Fibroblast of lung (primary cell): ENCODE data around the gene TTBK2. TPM values are rescaled to one million over a fixed set of nuclear protein-coding genes. Genes with fewer than 3 reads are reported as not detected.

ENCODE experiments used
- DNase-seq, 2 donors: peaks; one replicate each; pipeline versions ENCODE4 v3.0.0 to v3.0.0-alpha.2; 2010; ENCODE audit warnings: low read depth in 2 of 2
- H2AFZ ChIP-seq: 2 replicates; pipeline ENCODE4 v1.5.1; 2012; ENCODE audit warnings: low read length, control low read depth, inconsistent platforms
- H3K27ac ChIP-seq: 2 replicates; pipeline ENCODE4 v1.5.1; 2011; ENCODE audit warnings: low read length, control low read depth; ENCODE audit not compliant: insufficient read depth
- H3K27me3 ChIP-seq: 2 replicates; pipeline ENCODE4 v1.5.1; 2011; ENCODE audit warnings: mild to moderate bottlenecking, low read length; ENCODE audit not compliant: control insufficient read depth, insufficient read depth
- H3K36me3 ChIP-seq: 2 replicates; pipeline ENCODE4 v1.5.1; 2011; ENCODE audit warnings: low read length; ENCODE audit not compliant: control insufficient read depth, insufficient read depth
- H3K4me1 ChIP-seq: 2 replicates; pipeline ENCODE4 v1.5.1; 2011; ENCODE audit warnings: low read length; ENCODE audit not compliant: control insufficient read depth, insufficient read depth; ENCODE audit errors: extremely low read depth
- H3K4me2 ChIP-seq: 2 replicates; pipeline ENCODE4 v1.5.1; 2011; ENCODE audit warnings: low read length, control low read depth; ENCODE audit not compliant: insufficient read depth; ENCODE audit errors: extremely low read depth
- H3K4me3 ChIP-seq, 4 experiments: fragments of 200-600 bp in 1 of 4; sonication (generic) in 1 of 4; replicated peaks in 1 of 4; 2 replicates each; pipeline ENCODE4 v1.5.1; 2011 to 2016; ENCODE audit warnings: low read length in 4 of 4, low read depth in 3 of 4, mild to moderate bottlenecking in 3 of 4, control low read depth in 2 of 4, inconsistent platforms in 1 of 4, mixed read lengths in 1 of 4; ENCODE audit not compliant: insufficient read depth in 1 of 4; ENCODE audit errors: control extremely low read depth in 1 of 4
- H3K79me2 ChIP-seq: 2 replicates; pipeline ENCODE4 v1.5.1; 2012; ENCODE audit warnings: mild to moderate bottlenecking, low read length, inconsistent platforms; ENCODE audit not compliant: control insufficient read depth, insufficient read depth
- H3K9ac ChIP-seq: 2 replicates; pipeline ENCODE4 v1.5.1; 2011; ENCODE audit warnings: mild to moderate bottlenecking, low read length, control low read depth; ENCODE audit not compliant: insufficient read depth
- H3K9me3 ChIP-seq: 2 replicates; pipeline ENCODE4 v1.5.1; 2012; ENCODE audit warnings: low read depth, low read length; ENCODE audit not compliant: control insufficient read depth, insufficient read depth
- H4K20me1 ChIP-seq: 2 replicates; pipeline ENCODE4 v1.5.1; 2011; ENCODE audit warnings: low read length; ENCODE audit not compliant: control insufficient read depth, insufficient read depth; ENCODE audit errors: extremely low read depth
- CTCF ChIP-seq, 2 donors: IDR thresholded peaks in 1 of 2; conservative IDR thresholded peaks in 1 of 2; 1 replicate in 1 of 2; 2 replicates in 1 of 2; pipeline ENCODE4 v1.5.1; 2011 to 2012; ENCODE audit warnings: low read length in 2 of 2, control low read depth in 1 of 2, inconsistent platforms in 1 of 2, low read depth in 1 of 2, mild to moderate bottlenecking in 1 of 2
- EZH2 ChIP-seq: IDR thresholded peaks from 2 replicates; pipeline ENCODE4 v1.5.1; 2012; ENCODE audit warnings: low read length, control low read depth, mild to moderate bottlenecking; ENCODE audit errors: missing control alignments
- polyA plus RNA-seq, 2 donors: library from polyadenylated mRNA; depleted of rRNA in 1 of 2; stranded (reverse) in 1 of 2; unstranded in 1 of 2; fragments of >200 nt; gene quantifications; 2 replicates each; pipeline ENCODE4 v1.2.1, GENCODE V29; 2011 to 2012; ENCODE audit warnings: missing spikeins in 1 of 2
- total RNA-seq: library from RNA; depleted of rRNA; stranded (reverse); fragments of >200 nt; gene quantifications from 2 replicates; pipeline ENCODE4 v1.2.1, GENCODE V29; 2014

Gene TTBK2
- total and polyA plus RNA-seq, 2 donors (not counting 1 experiment from before 2014, with no cell fraction given) = 5.6 to 16.2 TPM

GRCh38 chr15:42693942-42694341 lies 226.6 kb downstream of the TTBK2 start:
- TF ChIP-seq CTCF (conservative IDR thresholded peaks at IDR 0.05 in 1 of 2, IDR thresholded peaks at IDR 0.05 in 1 of 2; ENCODE audit: low read depth in 1 of 2, low read length in 2 of 2) (no peak), EZH2 (no peak)
- no peak overlapping the region for H3K4me3 ChIP-seq
- H2AFZ ChIP-seq = no peak overlapping the region
- DNase-seq = no peak
- no peaks in the 10 kb centered on the region for H4K20me1 ChIP-seq
- H3K36me3 ChIP-seq = peaks cover 4% of the 10 kb centered on the region
- no peaks in the 10 kb centered on the region for H3K79me2 ChIP-seq
- no peak overlapping the region for H3K9ac ChIP-seq
- H3K27me3 ChIP-seq = no peaks in the 10 kb centered on the region
- H3K4me2 ChIP-seq = no peak overlapping the region
- H3K27ac ChIP-seq = no peak overlapping the region
- H3K9me3 ChIP-seq = no peaks in the 10 kb centered on the region
- H3K4me1 ChIP-seq = no peaks in the 10 kb centered on the region

GRCh38 chr15:42693496-42693895 lies 227.1 kb downstream of the TTBK2 start:
- no peaks in the 10 kb centered on the region for H3K4me1 ChIP-seq
- H3K4me3 ChIP-seq = no peak overlapping the region
- H3K27me3 ChIP-seq = no peaks in the 10 kb centered on the region
- H3K9me3 ChIP-seq = no peaks in the 10 kb centered on the region
- H3K4me2 ChIP-seq = no peak overlapping the region
- DNase-seq = no peak
- TF ChIP-seq EZH2 = no peak
- no peak for TF ChIP-seq CTCF (conservative IDR thresholded peaks at IDR 0.05 in 1 of 2, IDR thresholded peaks at IDR 0.05 in 1 of 2; ENCODE audit: low read depth in 1 of 2, low read length in 2 of 2)
- H2AFZ ChIP-seq = no peak overlapping the region
- H4K20me1 ChIP-seq = no peaks in the 10 kb centered on the region
- peaks cover 4% of the 10 kb centered on the region for H3K36me3 ChIP-seq
- no peak overlapping the region for H3K9ac ChIP-seq
- no peak overlapping the region for H3K27ac ChIP-seq
- no peaks in the 10 kb centered on the region for H3K79me2 ChIP-seq

- Histone ChIP-seq H3K27me3 (no peaks in the 10 kb centered on the region), H3K4me1 (no peaks in the 10 kb centered on the region), H3K9ac (no peak overlapping the region), H3K4me2 (no peak overlapping the region), H3K36me3 (peaks cover 4% of the 10 kb centered on the region), H3K9me3 (no peaks in the 10 kb centered on the region), H3K79me2 (no peaks in the 10 kb centered on the region), H3K4me3 (no peak overlapping the region), H2AFZ (no peak overlapping the region), H4K20me1 (no peaks in the 10 kb centered on the region), H3K27ac (no peak overlapping the region)
- TF ChIP-seq CTCF (conservative IDR thresholded peaks at IDR 0.05 in 1 of 2, IDR thresholded peaks at IDR 0.05 in 1 of 2; ENCODE audit: low read depth in 1 of 2, low read length in 2 of 2) (no peak), EZH2 (no peak)
- DNase-seq = no peak
Measured at GRCh38 chr15:42692997-42693396, 227.6 kb downstream of the TTBK2 start.
